GM10266 (cell line): ENCODE results near the gene ADGRG1.
A peak's percentile ranks its signal among the peaks of the same experiment; 100 is the strongest.

Experiments used
- DNase-seq: peaks from one replicate; pipeline ENCODE4 v3.0.0; 2012; ENCODE audit errors: extremely low spot score
- TF ChIP-seq, protein P1 (sequence below): IDR thresholded peaks from 2 replicates; pipeline ENCODE4 v1.5.1; 2012; ENCODE audit warnings: mild to moderate bottlenecking, low read depth; ENCODE audit not compliant: control insufficient read depth, insufficient read depth; ENCODE audit errors: missing control alignments

The ADGRG1 gene

DNA sequence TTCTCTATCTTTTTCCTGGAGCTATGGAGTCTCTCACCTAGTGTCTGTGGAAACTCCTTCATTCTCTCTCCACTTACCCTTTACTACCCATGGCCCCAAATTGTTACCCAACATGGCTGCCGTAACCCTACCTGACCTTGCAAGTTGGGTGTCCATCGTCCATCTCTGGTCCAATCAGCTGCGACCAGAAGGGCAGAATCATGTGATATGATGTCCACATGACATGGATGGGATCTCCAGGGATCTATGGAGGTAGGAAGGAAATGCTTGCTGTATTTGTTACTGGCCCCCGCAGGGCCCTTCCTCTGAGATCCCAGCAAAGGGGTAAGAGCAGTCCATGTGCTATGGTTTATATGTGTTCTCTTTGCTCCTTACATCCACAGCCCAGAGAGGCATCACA lies 58.1 kb downstream of the ADGRG1 start:
- TF ChIP-seq, protein P1, sequence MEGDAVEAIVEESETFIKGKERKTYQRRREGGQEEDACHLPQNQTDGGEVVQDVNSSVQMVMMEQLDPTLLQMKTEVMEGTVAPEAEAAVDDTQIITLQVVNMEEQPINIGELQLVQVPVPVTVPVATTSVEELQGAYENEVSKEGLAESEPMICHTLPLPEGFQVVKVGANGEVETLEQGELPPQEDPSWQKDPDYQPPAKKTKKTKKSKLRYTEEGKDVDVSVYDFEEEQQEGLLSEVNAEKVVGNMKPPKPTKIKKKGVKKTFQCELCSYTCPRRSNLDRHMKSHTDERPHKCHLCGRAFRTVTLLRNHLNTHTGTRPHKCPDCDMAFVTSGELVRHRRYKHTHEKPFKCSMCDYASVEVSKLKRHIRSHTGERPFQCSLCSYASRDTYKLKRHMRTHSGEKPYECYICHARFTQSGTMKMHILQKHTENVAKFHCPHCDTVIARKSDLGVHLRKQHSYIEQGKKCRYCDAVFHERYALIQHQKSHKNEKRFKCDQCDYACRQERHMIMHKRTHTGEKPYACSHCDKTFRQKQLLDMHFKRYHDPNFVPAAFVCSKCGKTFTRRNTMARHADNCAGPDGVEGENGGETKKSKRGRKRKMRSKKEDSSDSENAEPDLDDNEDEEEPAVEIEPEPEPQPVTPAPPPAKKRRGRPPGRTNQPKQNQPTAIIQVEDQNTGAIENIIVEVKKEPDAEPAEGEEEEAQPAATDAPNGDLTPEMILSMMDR = no peak
- DNase-seq = no peak

DNA sequence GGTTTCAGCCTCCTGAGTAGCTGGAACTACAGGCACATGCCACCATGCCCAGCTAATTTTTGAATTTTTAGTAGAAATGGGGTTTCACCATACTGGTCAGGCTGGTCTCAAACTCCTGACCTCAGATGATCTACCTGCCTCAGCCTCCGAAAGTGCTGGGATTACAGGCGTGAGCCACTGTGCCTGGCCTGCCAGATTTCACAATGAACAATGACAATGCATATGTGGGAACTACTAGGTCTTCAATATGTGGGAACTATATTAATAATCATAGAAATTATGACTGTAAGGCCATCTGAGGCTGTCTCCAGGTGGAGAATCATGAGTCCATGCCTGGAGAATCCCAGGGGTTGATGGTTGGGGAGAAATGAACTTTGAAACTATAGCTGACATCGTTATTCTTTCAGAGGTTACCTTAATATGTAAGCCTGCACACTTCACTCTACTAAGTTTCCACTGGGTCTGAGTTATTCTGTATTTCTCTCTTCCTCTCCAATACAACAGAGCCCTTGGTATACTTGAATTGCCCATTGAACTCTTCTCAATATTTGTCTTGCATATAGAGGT lies 59.0 kb downstream of the ADGRG1 start:
- DNase-seq = no peak
- TF ChIP-seq, protein P1 = no peak

DNA sequence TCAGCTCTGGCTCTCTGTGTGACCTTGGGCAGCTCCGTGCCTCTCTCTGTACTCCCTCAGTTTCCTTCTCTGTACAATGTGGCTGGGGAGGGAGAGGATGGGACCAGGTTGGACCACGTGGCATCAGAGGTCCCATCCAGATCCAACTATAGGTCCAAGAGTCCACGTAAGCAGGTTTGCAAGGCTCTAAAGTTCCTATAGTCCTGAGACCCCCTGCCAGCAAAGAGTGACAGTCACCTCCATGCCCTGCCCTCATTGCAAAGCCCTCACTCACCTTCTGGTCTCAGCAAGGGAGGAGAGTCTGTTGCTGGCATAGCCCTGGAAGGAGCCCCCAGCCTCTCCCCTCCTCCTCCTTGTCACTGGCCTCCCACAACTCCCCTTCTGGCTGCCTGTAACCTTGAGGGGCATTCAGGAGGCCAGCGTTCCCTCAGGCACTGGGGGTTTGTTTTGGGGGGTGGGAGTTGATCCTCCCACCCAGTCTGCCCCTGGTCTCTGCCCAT lies 60.1 kb downstream of the ADGRG1 start:
- TF ChIP-seq, protein P1 = no peak
- DNase-seq = no peak

DNA sequence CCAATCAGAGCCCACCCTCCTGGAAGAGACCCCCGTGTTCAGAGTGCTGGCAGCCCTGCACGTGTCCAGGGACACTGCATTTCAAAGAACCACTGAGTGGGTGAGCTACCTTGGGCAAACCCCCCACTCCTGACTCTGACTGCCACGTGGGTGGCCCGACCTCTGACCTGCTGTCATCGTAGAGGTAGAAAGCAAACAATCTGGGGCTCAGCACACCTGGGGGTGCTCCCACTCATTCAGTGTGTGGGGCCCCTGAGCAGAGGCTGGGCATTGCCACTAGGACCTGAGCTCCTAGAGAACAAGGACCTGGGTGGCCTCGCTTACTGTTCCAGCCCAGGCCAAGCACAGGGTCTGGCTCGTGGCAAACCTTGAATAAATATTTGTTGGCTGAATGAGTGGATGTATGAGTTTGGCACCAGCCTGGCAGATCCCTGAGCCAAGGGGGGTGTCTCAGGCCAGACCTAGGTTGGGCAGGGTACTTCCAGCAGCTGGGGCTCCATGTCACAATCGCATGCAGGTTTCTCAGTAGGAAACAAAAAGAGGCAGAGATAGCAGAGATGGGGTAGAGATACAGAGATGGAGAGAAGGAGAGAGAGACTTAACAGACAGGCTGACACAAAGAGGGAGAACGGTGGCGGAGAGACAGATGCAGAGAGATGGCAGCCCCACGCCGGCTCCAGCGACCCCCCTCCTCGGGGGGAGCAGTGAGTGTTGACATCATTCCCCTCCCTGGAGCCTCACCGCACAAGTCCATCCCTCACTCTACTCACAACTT lies 60.7 kb downstream of the ADGRG1 start:
- DNase-seq = no peak
- TF ChIP-seq, protein P1 = no peak

DNA sequence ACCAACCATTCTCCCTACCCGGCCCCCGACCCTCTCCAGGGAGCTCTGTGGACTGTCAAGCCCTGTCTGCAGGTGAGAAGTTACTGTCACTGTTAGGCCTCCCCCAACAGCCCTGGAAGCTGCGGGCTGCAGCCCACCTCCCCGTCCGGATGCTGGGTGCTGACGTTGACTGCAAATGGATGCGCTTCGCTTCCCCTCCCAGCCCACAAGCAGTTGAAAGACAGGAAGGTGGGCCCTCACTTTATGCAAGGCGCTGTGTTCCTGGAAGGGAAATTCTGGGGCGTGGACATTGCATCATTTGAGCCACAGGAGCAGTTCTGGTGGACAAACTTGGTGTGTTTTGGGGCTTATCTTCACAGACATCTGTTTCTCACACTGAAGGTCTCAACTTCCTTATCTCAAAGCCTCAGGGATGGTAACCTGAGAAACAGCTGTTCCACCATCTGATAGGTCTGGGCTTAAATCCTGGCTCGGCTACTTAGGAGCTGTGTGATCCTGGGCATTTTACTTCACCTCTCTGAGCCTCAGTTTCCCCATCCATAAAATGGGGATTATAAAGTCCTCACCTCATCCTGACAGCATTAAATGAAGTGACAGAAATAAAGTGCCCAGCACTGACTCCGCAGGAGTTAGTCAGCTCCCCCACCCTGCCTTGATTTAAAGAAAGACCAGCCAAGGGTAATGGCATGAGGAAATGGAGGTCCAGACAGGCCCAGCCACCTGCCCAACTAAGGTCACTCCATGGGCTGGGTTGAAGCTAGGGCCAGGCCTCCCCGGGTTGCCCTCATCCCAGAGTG lies 61.5 kb downstream of the ADGRG1 start:
- DNase-seq = peak; percentile 74
- TF ChIP-seq, protein P1 = no peak

DNA sequence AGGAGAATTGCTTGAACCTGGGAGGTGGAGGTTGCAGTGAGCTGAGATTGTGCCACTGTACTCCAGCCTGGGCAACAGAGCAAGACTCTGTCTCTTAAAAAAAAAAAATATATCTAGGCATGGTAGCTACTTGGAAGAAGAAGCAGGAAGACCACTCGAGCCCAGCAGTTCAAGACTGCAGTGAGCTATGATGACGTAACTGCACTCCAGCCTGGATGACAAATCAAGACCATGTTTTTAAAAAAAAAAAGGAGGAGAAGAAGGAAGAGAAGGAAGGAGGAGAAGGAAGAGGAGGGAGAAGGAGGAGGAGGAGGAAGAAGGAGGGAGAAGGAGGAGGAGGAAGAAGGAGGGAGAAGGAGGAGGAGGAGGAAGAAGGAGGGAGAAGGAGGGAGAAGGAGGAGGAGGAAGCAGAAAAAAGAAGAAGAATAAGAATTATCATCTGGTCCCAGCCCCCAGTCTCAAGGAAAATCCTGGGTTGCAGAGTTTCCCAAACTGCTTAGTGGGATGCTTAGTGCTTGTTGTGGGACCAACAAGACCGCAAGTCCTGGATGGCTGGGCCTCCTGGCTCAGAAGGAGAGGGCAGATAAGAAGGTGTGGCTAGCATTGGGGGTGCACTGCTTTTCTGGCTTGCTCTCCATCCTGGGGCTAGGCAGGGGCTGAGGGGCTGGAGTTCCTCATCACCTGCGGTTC lies 62.5 kb downstream of the ADGRG1 start:
- no peak for DNase-seq
- TF ChIP-seq, protein P1 = no peak
